ENCODE measurements around the gene ZNF268. TPM values are rescaled to one million over a fixed set of nuclear protein-coding genes. Genes with fewer than 3 reads are reported as not detected.

Gene ZNF268
- total RNA-seq, 1 experiment from 2014 or later: 1.1 TPM

GRCh38 chr12:133156125-133156690, 25.1 kb upstream of the ZNF268 start:
- Histone ChIP-seq H3K9me2 (replicated peaks; ENCODE audit: low read length) (no peaks in the 10 kb centered on the region), H3K27me3 (ENCODE audit: low read length) (no peaks in the 10 kb centered on the region), H3K27ac (ENCODE audit: low read length) (no peak overlapping the region), H2AFZ (ENCODE audit: low read length) (no peak overlapping the region), H3K4me3 (ENCODE audit: low read length) (no peak overlapping the region; the same call in 1 of the 2 replicates), H3K4me1 (ENCODE audit: insufficient read depth, low read length) (no peaks in the 10 kb centered on the region), H4K20me1 (ENCODE audit: low read length) (no peaks in the 10 kb centered on the region), H3K9ac (ENCODE audit: low read length) (no peak overlapping the region), H3F3A (ENCODE audit: low read length, unreplicated experiment) (no peaks in the 10 kb centered on the region), H3K4me2 (ENCODE audit: low read length) (no peak overlapping the region), H3K79me2 (ENCODE audit: low read length) (no peaks in the 10 kb centered on the region), H3K9me3 (ENCODE audit: low read length) (peaks cover 69% of the 10 kb centered on the region), H3K36me3 (ENCODE audit: low read depth, low read length) (peaks cover 71% of the 10 kb centered on the region)
- no TSS peak for BruUV-seq (replicated peaks)
- TF ChIP-seq EZH2phosphoT487 (IDR thresholded peaks at IDR 0.05; ENCODE audit: borderline replicate concordance, low read length) (no peak), CTCF (conservative IDR thresholded peaks at IDR 0.05; ENCODE audit: low read depth, low read length) (no peak), EZH2 (IDR thresholded peaks at IDR 0.05; ENCODE audit: low read length, unreplicated experiment) (no peak)
- ATAC-seq (no peak), DNase-seq (no peak)
- ChIA-PET POLR2A (ENCODE audit: unreplicated experiment) (no interaction called here), CTCF (no interaction called here)
- intact Hi-C loops (cut with micrococcal nuclease): no loop called here

GRCh38 chr12:133165776-133166175, 15.5 kb upstream of the ZNF268 start:
- Histone ChIP-seq H3K4me1 (ENCODE audit: insufficient read depth, low read length) (no peaks in the 10 kb centered on the region), H3K9ac (ENCODE audit: low read length) (no peak overlapping the region), H2AFZ (ENCODE audit: low read length) (no peak overlapping the region), H3K27me3 (ENCODE audit: low read length) (no peaks in the 10 kb centered on the region), H3K9me2 (replicated peaks; ENCODE audit: low read length) (no peaks in the 10 kb centered on the region), H3F3A (ENCODE audit: low read length, unreplicated experiment) (no peaks in the 10 kb centered on the region), H3K79me2 (ENCODE audit: low read length) (no peaks in the 10 kb centered on the region), H4K20me1 (ENCODE audit: low read length) (no peaks in the 10 kb centered on the region), H3K36me3 (ENCODE audit: low read depth, low read length) (no peaks in the 10 kb centered on the region; the same call in 1 of the 2 replicates), H3K27ac (ENCODE audit: low read length) (no peak overlapping the region), H3K9me3 (ENCODE audit: low read length) (peaks cover 39% of the 10 kb centered on the region), H3K4me2 (ENCODE audit: low read length) (no peak overlapping the region), H3K4me3 (ENCODE audit: low read length) (no peak overlapping the region)
- POLR2A ChIA-PET (ENCODE audit: unreplicated experiment): no interaction called here
- DNase-seq (no peak), ATAC-seq (no peak)
- TF ChIP-seq EZH2phosphoT487 (IDR thresholded peaks at IDR 0.05; ENCODE audit: borderline replicate concordance, low read length) (no peak), CTCF (conservative IDR thresholded peaks at IDR 0.05; ENCODE audit: low read depth, low read length) (no peak), EZH2 (IDR thresholded peaks at IDR 0.05; ENCODE audit: low read length, unreplicated experiment) (no peak)
- intact Hi-C loops (cut with micrococcal nuclease): no loop called here
- CTCF ChIA-PET: no interaction called here
- no TSS peak for BruUV-seq (replicated peaks)

GRCh38 chr12:133172491-133172890, 8.8 kb upstream of the ZNF268 start:
- TF ChIP-seq EZH2phosphoT487 (IDR thresholded peaks at IDR 0.05; ENCODE audit: borderline replicate concordance, low read length) (no peak), EZH2 (IDR thresholded peaks at IDR 0.05; ENCODE audit: low read length, unreplicated experiment) (no peak), CTCF (conservative IDR thresholded peaks at IDR 0.05; ENCODE audit: low read depth, low read length) (no peak)
- H3K9me3 ChIP-seq (ENCODE audit: low read length): no peaks in the 10 kb centered on the region
- H3K36me3 ChIP-seq (ENCODE audit: low read depth, low read length): no peaks in the 10 kb centered on the region
- no peak for ATAC-seq
- ChIA-PET POLR2A (ENCODE audit: unreplicated experiment) (no interaction called here), CTCF (no interaction called here)
- no peak overlapping the region for H3K27ac ChIP-seq (ENCODE audit: low read length)
- H3K9me2 ChIP-seq (replicated peaks; ENCODE audit: low read length): no peaks in the 10 kb centered on the region
- no peaks in the 10 kb centered on the region for H4K20me1 ChIP-seq (ENCODE audit: low read length)
- H3K4me3 ChIP-seq (ENCODE audit: low read length): no peak overlapping the region
- intact Hi-C loops (cut with micrococcal nuclease): no loop called here
- H3F3A ChIP-seq (ENCODE audit: low read length, unreplicated experiment): no peaks in the 10 kb centered on the region
- no peak overlapping the region for H3K4me2 ChIP-seq (ENCODE audit: low read length)
- H3K27me3 ChIP-seq (ENCODE audit: low read length): no peaks in the 10 kb centered on the region
- BruUV-seq (replicated peaks): no TSS peak
- no peak for DNase-seq
- no peak overlapping the region for H3K9ac ChIP-seq (ENCODE audit: low read length)
- no peaks in the 10 kb centered on the region for H3K79me2 ChIP-seq (ENCODE audit: low read length)
- no peaks in the 10 kb centered on the region for H3K4me1 ChIP-seq (ENCODE audit: insufficient read depth, low read length)
- H2AFZ ChIP-seq (ENCODE audit: low read length): no peak overlapping the region

Data from PC-3 (cell line).